Suprapubic skin (tissue), 4 donors: Measurements from ENCODE around the gene NAGK. TPM values are rescaled to one million over a fixed set of nuclear protein-coding genes. Genes with fewer than 3 reads are reported as not detected.
"Not testable (repeated sequence)": the region's sequence is repeated elsewhere in the genome, so short reads cannot be mapped to it uniquely, and the experiment has no call there.

Source experiments
- DNase-seq, 2 donors: peaks; one replicate each; pipeline ENCODE4 v3.0.0-alpha.2; 2019; ENCODE audit warnings: low spot score in 2 of 2
- H3K27ac ChIP-seq: fragments of 200-600 bp; sonication (generic); one replicate; pipeline ENCODE4 v1.5.1; 2019
- H3K27me3 ChIP-seq: fragments of 200-600 bp; sonication (generic); one replicate; pipeline ENCODE4 v1.5.1; 2019
- H3K36me3 ChIP-seq: fragments of 200-600 bp; sonication (generic); one replicate; pipeline ENCODE4 v1.5.1; 2019
- H3K4me1 ChIP-seq: fragments of 200-600 bp; sonication (generic); one replicate; pipeline ENCODE4 v1.5.1; 2019
- H3K4me3 ChIP-seq: fragments of 200-600 bp; sonication (generic); one replicate; pipeline ENCODE4 v1.5.1; 2019; ENCODE audit warnings: mild to moderate bottlenecking
- H3K9me3 ChIP-seq: fragments of 200-600 bp; sonication (generic); one replicate; pipeline ENCODE4 v1.5.1; 2019
- EP300 ChIP-seq: sonication (generic); formaldehyde crosslinking; IDR thresholded peaks from one replicate; pipeline ENCODE4 v1.6.1; 2017; ENCODE audit warnings: antibody characterized with exemption
- POLR2A ChIP-seq, 2 donors: fragments of 450-650 bp; IDR thresholded peaks; one replicate each; pipeline ENCODE4 v1.6.1; 2017; ENCODE audit warnings: antibody characterized with exemption in 2 of 2, mild to moderate bottlenecking in 2 of 2, moderate library complexity in 2 of 2
- POLR2AphosphoS5 ChIP-seq, 3 donors: sonication (generic); formaldehyde crosslinking; IDR thresholded peaks; one replicate each; pipeline ENCODE4 v1.6.1; 2017; ENCODE audit warnings: antibody characterized with exemption in 3 of 3
- WGBS: methylation state at CpG from one replicate; pipeline ENCODE4 v1.1.5; 2018; 5-methylcytosine and 5-hydroxymethylcytosine counted together
- total RNA-seq, 4 donors: library from RNA; depleted of rRNA; stranded (reverse); fragments of >200 nt; gene quantifications; one replicate each; pipeline ENCODE4 v1.1.0, GENCODE V29; 2016
- TF ChIP-seq, protein P1 (sequence below), 2 donors: fragments of 200-600 bp in 1 of 2; fragments of 450-650 bp in 1 of 2; sonication (generic) in 1 of 2; IDR thresholded peaks; one replicate each; pipeline ENCODE4 v1.5.1; 2016 to 2019; ENCODE audit warnings: antibody characterized with exemption in 2 of 2, mild to moderate bottlenecking in 1 of 2, moderate library complexity in 1 of 2

The NAGK gene
- total RNA-seq, 4 donors from 2014 or later, result 122 to 233 (median 153) TPM

DNA sequence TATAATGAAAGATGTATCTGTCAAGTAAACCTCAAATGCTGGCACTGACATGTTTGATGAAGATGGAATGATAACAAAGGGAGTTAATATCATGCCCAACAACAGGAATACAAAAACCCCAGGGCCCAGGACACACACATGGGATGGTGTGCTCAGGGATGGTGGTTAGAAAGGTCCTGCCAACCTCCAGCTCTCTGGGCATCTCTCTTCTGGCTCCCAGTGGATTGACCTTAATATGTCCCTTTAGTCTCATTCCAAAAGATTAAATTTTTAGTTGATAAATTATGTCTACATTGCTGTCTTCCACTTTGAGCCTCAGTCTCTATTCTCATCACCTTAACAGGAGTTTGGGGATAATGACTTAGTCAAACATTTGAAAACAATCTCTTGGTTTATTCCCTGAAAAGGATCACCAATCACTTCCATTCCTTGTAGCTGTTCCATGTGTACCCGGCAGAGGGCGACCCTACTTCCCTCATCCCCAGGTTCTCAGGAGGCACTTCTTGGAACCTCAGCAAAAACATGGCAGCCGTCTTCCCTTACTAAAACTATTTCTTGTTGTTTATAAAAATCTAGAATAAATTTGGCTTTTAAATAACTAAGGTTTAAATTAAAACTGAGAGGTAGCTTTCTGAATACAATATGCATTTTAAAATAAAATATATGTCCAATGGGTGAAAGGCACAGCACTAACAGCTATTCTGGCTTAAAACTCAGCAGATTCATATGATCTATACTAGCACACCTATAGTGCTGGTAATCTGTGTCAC lies 31.9 kb downstream of the NAGK start:
- DNase-seq, result no peak
- Histone ChIP-seq H3K27ac (no peak overlapping the region), H3K4me1 (peaks cover 27% of the 10 kb centered on the region), H3K4me3 (no peak overlapping the region), H3K27me3 (no peaks in the 10 kb centered on the region), H3K9me3 (no peaks in the 10 kb centered on the region), H3K36me3 (no peaks in the 10 kb centered on the region)
- WGBS, result 10% methylated on average over 3 of the region's 3 CpGs
- TF ChIP-seq, protein P1, sequence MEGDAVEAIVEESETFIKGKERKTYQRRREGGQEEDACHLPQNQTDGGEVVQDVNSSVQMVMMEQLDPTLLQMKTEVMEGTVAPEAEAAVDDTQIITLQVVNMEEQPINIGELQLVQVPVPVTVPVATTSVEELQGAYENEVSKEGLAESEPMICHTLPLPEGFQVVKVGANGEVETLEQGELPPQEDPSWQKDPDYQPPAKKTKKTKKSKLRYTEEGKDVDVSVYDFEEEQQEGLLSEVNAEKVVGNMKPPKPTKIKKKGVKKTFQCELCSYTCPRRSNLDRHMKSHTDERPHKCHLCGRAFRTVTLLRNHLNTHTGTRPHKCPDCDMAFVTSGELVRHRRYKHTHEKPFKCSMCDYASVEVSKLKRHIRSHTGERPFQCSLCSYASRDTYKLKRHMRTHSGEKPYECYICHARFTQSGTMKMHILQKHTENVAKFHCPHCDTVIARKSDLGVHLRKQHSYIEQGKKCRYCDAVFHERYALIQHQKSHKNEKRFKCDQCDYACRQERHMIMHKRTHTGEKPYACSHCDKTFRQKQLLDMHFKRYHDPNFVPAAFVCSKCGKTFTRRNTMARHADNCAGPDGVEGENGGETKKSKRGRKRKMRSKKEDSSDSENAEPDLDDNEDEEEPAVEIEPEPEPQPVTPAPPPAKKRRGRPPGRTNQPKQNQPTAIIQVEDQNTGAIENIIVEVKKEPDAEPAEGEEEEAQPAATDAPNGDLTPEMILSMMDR (IDR thresholded peaks at IDR 0.05), result peak in 1 of 2 donors; percentile 77
- no peak for TF ChIP-seq POLR2A (IDR thresholded peaks at IDR 0.05)
- TF ChIP-seq EP300, result no peak

DNA sequence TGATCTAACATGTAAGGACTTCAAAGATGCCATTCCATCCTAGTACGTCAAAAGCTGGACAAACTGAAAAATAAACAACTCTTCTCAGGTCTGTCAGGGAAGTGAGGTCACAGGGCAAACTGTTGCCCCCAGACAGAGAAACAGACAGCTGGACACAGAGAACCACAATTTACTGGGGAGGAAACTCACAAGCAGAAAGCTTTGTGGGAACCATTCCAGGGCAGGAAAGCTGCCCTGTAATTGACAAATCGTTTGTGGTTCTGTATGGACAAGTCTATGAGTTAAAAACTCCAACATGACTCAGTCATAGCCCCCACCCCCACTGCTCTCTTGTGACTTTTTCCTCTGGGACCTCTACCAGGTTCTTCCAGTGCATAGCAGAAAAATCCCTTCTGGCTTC lies 33.2 kb downstream of the NAGK start:
- 20% methylated on average over 2 of the region's 2 CpGs for WGBS
- H3K27me3 ChIP-seq, result no peaks in the 10 kb centered on the region
- TF ChIP-seq POLR2AphosphoS5 (IDR thresholded peaks at IDR 0.05), result no peak
- no peak for TF ChIP-seq EP300
- no peak for TF ChIP-seq POLR2A (IDR thresholded peaks at IDR 0.05)
- TF ChIP-seq, protein P1 (IDR thresholded peaks at IDR 0.05), result no peak
- H3K4me3 ChIP-seq, result no peak overlapping the region
- H3K9me3 ChIP-seq, result no peaks in the 10 kb centered on the region
- no peak overlapping the region for H3K27ac ChIP-seq
- no peaks in the 10 kb centered on the region for H3K36me3 ChIP-seq
- peaks cover 27% of the 10 kb centered on the region for H3K4me1 ChIP-seq
- no peak for DNase-seq

DNA sequence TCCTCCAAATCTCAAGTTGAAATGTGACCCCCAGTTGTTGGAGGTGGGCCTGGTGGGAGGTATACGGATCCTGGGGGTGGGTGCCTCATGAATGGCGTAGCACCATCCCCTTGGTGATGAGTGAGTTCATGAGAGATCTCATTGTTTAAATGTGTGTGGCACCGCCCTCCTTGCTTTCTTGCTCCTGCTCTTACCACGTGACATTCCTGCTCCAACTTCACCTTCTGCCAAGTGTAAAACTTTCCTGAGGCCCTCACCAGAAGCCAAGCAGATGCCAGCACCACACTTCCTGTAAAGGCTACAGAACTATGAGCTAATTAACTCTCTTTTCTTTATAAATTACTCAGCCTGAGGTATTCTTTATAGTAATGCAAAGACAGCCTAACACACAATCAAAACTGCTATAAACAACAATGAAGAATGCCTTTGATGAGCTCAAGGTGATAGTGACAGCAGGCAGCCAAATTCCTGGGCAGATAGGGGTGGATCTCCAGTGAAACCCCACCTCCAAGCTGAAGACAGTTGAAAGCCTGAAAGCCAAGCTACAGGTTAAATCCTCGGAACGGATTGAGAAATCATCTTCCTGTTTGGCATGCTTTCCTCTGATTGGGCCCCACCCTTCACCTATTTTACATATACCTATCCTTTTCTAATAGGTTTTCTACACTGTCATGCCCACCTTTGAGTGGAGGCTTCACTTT lies 34.7 kb downstream of the NAGK start:
- peaks cover 4% of the 10 kb centered on the region for H3K36me3 ChIP-seq
- no peak for TF ChIP-seq EP300
- TF ChIP-seq POLR2A (IDR thresholded peaks at IDR 0.05), result no peak
- no peak for TF ChIP-seq POLR2AphosphoS5 (IDR thresholded peaks at IDR 0.05)
- TF ChIP-seq, protein P1 (IDR thresholded peaks at IDR 0.05), result no peak
- peak overlapping the region; percentile 32 for H3K27ac ChIP-seq
- H3K4me3 ChIP-seq, result no peak overlapping the region
- 35% methylated on average over 6 of the region's 6 CpGs for WGBS
- no peaks in the 10 kb centered on the region for H3K9me3 ChIP-seq
- H3K4me1 ChIP-seq, result peaks cover 27% of the 10 kb centered on the region
- DNase-seq, result no peak
- H3K27me3 ChIP-seq, result no peaks in the 10 kb centered on the region

DNA sequence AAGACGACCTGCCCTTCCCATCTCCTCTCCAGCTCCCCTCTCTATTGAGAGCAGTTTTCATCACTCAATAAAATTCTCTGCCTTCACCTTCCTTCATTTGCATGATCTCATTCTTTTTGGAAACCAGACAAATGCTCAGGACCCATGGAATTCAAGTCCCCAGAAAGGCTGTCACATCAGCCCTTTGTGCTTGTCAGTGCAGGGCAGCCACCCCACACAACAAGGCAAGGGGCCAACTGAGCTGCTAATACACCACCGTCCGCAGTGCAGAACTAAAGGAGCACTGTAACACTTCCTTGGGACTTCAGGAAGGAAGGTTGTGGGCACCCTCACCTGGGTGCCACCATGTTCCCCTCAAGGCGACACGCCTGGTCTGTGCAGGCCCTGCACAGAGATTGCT lies 35.4 kb downstream of the NAGK start:
- WGBS, result 83% methylated on average over 5 of the region's 5 CpGs
- TF ChIP-seq POLR2AphosphoS5 (IDR thresholded peaks at IDR 0.05) (no peak), POLR2A (IDR thresholded peaks at IDR 0.05) (no peak), EP300 (no peak)
- TF ChIP-seq, protein P1 (IDR thresholded peaks at IDR 0.05), result no peak
- no peak overlapping the region for H3K27ac ChIP-seq
- no peaks in the 10 kb centered on the region for H3K9me3 ChIP-seq
- H3K27me3 ChIP-seq, result no peaks in the 10 kb centered on the region
- no peak overlapping the region for H3K4me3 ChIP-seq
- H3K4me1 ChIP-seq, result peaks cover 27% of the 10 kb centered on the region
- peaks cover 11% of the 10 kb centered on the region for H3K36me3 ChIP-seq
- no peak for DNase-seq

DNA sequence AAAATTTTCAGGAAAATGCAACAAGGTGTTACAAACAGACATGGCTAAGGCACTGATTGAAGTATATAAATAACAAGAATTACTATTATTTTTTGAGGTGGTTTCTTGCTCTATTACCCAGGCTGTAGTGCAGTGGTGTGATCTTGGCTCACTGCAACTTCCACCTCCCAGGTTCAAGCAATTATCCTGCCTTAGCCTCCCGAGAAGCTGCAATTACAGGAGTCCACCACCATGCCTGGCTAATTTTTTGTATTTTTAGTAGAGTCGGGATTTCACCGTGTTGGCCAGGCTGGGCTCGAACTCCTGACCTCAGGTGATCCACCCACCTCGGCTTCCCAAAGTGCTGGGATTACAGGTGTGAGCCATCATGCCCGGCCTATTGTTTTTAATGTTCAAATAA lies 38.0 kb downstream of the NAGK start:
- not testable (repeated sequence) for H3K27ac ChIP-seq, H3K4me3 ChIP-seq, H3K9me3 ChIP-seq, DNase-seq, H3K27me3 ChIP-seq
- peaks cover 18% of the 10 kb centered on the region for H3K36me3 ChIP-seq
- peaks cover 17% of the 10 kb centered on the region for H3K4me1 ChIP-seq
- WGBS, result 88% methylated on average over 6 of the region's 6 CpGs
